GM12892 (cell line): Measurements from ENCODE around the gene NR2C1. TPM values are rescaled to one million over a fixed set of nuclear protein-coding genes. Genes with fewer than 3 reads are reported as not detected.

Source experiments
- DNase-seq: peaks from one replicate; pipeline ENCODE4 v3.0.0; 2011; ENCODE audit not compliant: insufficient read length
- FAIRE-seq: peaks from 2 replicates; lab custom pipeline; 2011; peaks lifted over from hg19 to GRCh38; lab: Jason Lieb, UNC
- POLR2A ChIP-seq: IDR thresholded peaks from 2 replicates; pipeline ENCODE4 v1.6.1; 2011; ENCODE audit warnings: low read depth, low read length, control low read depth
- POLR2AphosphoS5 ChIP-seq: IDR thresholded peaks from 2 replicates; pipeline ENCODE4 v1.6.1; 2011; ENCODE audit warnings: low read depth, low read length, control low read depth
- TAF1 ChIP-seq: IDR thresholded peaks from 2 replicates; pipeline ENCODE4 v1.6.1; 2011; ENCODE audit warnings: low read depth, mild to moderate bottlenecking, control low read depth, low read length, borderline replicate concordance
- polyA plus RNA-seq: library from polyadenylated mRNA; unstranded; fragments of >200 nt; gene quantifications from one replicate; pipeline ENCODE4 v1.2.1, GENCODE V29; 2012; ENCODE audit warnings: missing spikeins, inconsistent platforms; ENCODE audit not compliant: missing spikeins

Gene NR2C1
- 19.7 TPM for polyA plus RNA-seq

DNA sequence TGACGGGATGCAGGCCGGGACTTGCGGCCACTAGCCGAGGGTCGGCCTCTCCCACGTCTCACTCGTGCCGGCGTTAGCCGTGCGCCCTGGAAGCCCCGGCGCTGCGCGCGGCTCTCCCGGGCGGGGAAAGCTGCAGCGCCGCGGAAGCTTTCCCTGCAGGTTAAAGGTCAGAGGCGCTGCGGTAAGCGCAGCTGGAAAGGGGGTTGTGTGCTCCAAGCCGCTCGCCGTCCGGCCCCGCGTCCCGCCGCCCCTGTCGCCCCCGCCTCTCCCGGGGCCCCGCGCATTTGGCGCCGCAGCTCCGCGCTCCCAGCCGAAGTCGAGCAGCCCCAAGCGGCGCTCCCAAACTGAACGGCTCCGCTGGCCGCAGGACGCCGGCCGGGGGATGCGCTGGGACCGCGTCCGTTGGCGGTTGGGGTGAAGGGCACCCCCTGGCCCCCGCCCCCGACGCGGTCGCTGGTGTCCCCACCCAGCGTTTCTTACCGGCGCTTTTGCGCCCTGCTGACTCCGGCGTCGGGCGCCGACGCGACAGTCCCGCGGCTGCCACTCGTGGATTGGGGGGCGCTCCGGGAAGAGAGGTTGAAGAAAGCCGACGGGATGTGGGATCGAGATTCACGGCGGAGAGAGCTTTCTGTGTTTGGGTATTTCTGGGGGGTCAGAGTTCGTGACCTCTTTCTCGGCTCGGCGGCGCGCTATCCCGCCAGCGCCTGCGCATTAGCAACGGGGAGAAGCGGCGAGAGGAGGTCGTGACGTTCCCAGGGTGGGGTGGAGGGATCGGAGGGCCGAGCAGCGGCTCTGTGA is at the start of gene NR2C1:
NR2C1 (minus strand) TSS at position 719 of the 798 bp plus-strand sequence. CDS start 6,234 bp downstream, outside the sequence.
- peak; percentile 98 for FAIRE-seq
- TF ChIP-seq POLR2A (peak; percentile 46; the same call in 1 of the 2 replicates), POLR2AphosphoS5 (no peak)
- DNase-seq, result peak; percentile 97

- DNase-seq, result no peak
- TF ChIP-seq POLR2AphosphoS5 (no peak), POLR2A (no peak), TAF1 (no peak)
- no peak for FAIRE-seq
Measured at GRCh38 chr12:95118788-95119179, 45.4 kb upstream of the NR2C1 start.

GRCh38 chr12:95118138-95118787 is 44.8 kb upstream of the NR2C1 start:
- DNase-seq (no peak), FAIRE-seq (no peak)
- TF ChIP-seq POLR2A, result no peak
- no peak for TF ChIP-seq TAF1
- TF ChIP-seq POLR2AphosphoS5, result no peak

DNA sequence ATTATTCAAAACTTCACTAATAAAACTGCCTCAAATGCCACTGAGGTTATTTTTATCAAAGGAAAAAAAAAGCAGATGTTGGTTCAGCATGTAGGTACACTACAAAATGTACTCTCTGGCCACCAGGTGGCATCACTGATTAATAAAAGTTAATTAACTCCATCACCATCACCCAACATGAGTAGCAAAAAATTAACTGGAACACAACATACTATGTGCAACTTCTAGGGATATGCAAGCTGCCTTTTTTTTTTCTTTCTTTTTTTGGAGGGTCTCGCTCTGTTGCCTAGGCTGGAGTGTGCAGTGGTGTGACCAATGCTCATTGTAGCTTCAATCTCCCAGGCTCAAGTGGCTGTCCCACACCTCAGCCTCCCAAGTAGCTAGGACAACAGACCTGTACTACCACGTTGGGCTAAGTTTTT is 43.8 kb upstream of the NR2C1 start:
- FAIRE-seq, result peak; percentile 82
- DNase-seq, result peak; percentile 12
- TF ChIP-seq POLR2A, result no peak
- TF ChIP-seq POLR2AphosphoS5, result no peak
- TF ChIP-seq TAF1, result no peak

- no peak for TF ChIP-seq POLR2A
- TF ChIP-seq POLR2AphosphoS5, result no peak
- no peak for TF ChIP-seq TAF1
- DNase-seq (peak; percentile 10), FAIRE-seq (no peak)
Measured at GRCh38 chr12:95116773-95117172, 43.4 kb upstream of the NR2C1 start.

DNA sequence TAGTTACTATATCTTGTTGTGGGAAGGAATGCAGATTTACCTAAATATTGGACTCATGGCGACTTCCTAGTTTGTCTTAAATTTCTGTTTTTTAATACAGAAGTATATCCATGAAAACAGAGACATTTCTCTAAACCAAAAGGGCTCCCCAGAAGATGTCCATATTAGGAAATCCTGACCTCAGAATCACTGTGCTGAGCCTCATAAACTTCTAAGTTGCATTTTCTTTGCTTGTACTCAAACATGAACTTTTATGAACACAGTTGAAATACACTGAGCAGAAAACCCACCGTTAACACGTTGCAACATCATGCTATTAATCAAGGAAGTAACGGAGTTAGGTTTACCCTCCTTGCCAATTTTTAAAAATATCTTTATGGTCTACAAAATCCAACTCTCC is 42.9 kb upstream of the NR2C1 start:
- FAIRE-seq (no peak), DNase-seq (no peak)
- no peak for TF ChIP-seq TAF1
- no peak for TF ChIP-seq POLR2A
- no peak for TF ChIP-seq POLR2AphosphoS5

DNA sequence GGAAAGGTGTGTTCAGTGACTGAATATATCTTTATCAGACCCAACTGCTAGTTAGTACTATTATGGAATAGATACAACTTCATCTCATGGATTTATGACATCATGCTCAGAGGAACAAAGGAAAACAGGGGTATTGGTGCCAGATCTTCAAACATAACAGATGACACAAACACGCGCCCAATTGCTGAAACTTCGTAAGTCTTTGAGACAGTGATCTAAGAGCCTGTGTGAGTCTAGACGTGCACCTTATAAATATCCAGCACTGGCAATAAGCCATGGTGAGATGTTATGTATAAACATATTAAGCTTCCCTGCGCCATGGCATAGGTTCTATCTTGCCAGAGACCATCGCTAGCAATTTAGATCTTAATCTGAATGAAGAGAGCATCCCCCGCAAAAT is 42.2 kb upstream of the NR2C1 start:
- FAIRE-seq (no peak), DNase-seq (no peak)
- TF ChIP-seq TAF1 (no peak), POLR2AphosphoS5 (no peak), POLR2A (no peak)

- DNase-seq, result no peak
- TF ChIP-seq POLR2A (no peak), TAF1 (no peak), POLR2AphosphoS5 (no peak)
- no peak for FAIRE-seq
Measured at GRCh38 chr12:95114766-95115405, 41.5 kb upstream of the NR2C1 start.

DNA sequence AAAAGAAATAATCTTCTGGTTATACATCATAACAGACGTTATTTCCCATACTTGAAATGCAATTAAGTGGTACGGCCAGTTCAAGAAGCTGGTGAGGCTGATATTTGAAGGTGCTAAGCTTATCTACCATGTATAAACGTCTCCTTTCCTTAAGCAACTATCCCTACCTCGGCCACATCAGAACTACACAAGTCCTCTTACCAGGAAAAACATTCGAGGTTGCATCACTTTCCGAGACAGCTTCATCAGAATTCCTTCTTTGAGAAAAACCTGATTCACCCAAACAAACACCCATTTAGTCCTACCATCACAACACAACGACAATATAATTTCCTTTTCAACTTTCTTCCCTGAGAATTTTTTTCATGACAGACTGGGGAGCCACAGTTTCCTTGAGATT is 33.9 kb upstream of the NR2C1 start:
- no peak for TF ChIP-seq POLR2A
- no peak for TF ChIP-seq POLR2AphosphoS5
- TF ChIP-seq TAF1, result no peak
- no peak for FAIRE-seq
- DNase-seq, result no peak

DNA sequence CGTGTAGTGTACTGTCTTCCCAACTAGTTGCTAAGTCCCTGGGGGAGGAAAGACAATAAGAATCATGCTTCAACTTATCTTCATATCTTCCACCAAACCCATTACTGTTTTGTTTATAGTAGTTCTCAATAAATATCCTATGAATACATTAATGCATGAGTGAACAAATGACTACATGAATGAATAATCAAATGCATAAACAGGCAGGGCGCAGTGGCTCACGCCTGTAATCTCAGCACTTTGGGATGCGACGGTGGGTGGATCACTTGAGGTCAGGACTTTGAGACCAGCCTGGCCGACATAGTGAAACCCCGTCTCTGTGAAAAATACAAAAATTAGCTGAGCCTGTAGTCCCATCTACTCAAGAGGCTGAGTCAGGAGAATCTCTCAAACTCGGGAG is 32.1 kb upstream of the NR2C1 start:
- TF ChIP-seq POLR2A, result no peak
- TF ChIP-seq TAF1, result no peak
- TF ChIP-seq POLR2AphosphoS5, result no peak
- FAIRE-seq, result no peak
- DNase-seq, result no peak

DNA sequence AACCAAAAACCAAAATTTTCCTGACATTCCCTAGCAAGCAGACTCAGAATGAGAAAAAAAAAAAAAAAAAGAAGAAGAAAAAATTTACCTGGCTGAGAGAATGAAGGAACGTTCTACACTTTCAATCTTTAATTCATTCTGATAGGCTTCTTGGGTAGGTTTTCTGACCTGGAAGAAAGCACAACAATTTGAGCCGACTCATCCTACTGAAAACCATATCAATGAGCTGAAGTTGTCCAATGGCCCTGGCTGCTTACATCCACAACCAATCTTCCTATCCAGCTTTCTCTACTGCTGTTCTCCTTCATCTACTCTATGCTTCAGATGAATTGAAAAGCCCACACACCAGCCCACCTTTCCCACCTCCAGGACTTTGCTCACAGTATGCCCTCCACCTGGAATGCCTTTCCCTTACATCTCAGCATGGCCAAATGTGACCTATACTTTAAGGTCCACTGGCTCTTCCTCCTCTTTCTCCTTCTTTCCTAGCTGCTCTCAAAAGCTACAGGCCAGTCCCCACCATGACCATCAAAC is 31.6 kb upstream of the NR2C1 start:
- FAIRE-seq, result no peak
- TF ChIP-seq POLR2AphosphoS5, result no peak
- DNase-seq, result no peak
